A204.1 (cell line): Measurements from ENCODE around the gene RAI14.

Experiments used
- FAIRE-seq: peaks from 2 replicates; lab custom pipeline; 2012; peaks lifted over from hg19 to GRCh38; lab: Jason Lieb, UNC

Gene RAI14

GRCh38 chr5:34857161-34857560 is 201.0 kb downstream of the RAI14 start:
- FAIRE-seq, result no peak

- no peak for FAIRE-seq
Measured at GRCh38 chr5:34857894-34858293, 201.8 kb downstream of the RAI14 start.

- no peak for FAIRE-seq
Measured at GRCh38 chr5:34858790-34859189, 202.7 kb downstream of the RAI14 start.

- no peak for FAIRE-seq
Measured at GRCh38 chr5:34859253-34859652, 203.1 kb downstream of the RAI14 start.

GRCh38 chr5:34863946-34864345 is 207.8 kb downstream of the RAI14 start:
- no peak for FAIRE-seq

- FAIRE-seq, result no peak
Measured at GRCh38 chr5:34865091-34865490, 209.0 kb downstream of the RAI14 start.

GRCh38 chr5:34866989-34867471 is 210.9 kb downstream of the RAI14 start:
- no peak for FAIRE-seq

- FAIRE-seq, result no peak
Measured at GRCh38 chr5:34867660-34868059, 211.5 kb downstream of the RAI14 start.

GRCh38 chr5:34868791-34869190 is 212.7 kb downstream of the RAI14 start:
- no peak for FAIRE-seq

GRCh38 chr5:34869256-34869655 is 213.1 kb downstream of the RAI14 start:
- FAIRE-seq, result no peak

GRCh38 chr5:34870382-34870781 is 214.3 kb downstream of the RAI14 start:
- FAIRE-seq, result no peak

- no peak for FAIRE-seq
Measured at GRCh38 chr5:34876275-34876674, 220.1 kb downstream of the RAI14 start.

- no peak for FAIRE-seq
Measured at GRCh38 chr5:34881246-34881645, 225.1 kb downstream of the RAI14 start.
